OCI-LY1 (cell line): ENCODE measurements around the gene NUP37.

Source experiments
- H2AFZ ChIP-seq: fragments of 200-600 bp; sonication (generic), shearing (Covaris generic); 2 replicates; pipeline ENCODE4 v1.6.0; 2014; ENCODE audit warnings: antibody characterized with exemption, mild to moderate bottlenecking, low read length
- H3F3A ChIP-seq: fragments of 200-600 bp; sonication (generic), shearing (Covaris generic); 2 replicates; pipeline ENCODE4 v1.6.0; 2014; ENCODE audit warnings: mild to moderate bottlenecking, antibody characterized with exemption, low read length, moderate library complexity; ENCODE audit not compliant: insufficient read depth
- H3K27ac ChIP-seq: fragments of 200-600 bp; sonication (generic); 2 replicates; pipeline ENCODE4 v1.5.1; 2014; ENCODE audit warnings: low read length, mixed run types, mild to moderate bottlenecking, low read depth; ENCODE audit not compliant: poor library complexity, severe bottlenecking
- H3K27me3 ChIP-seq: fragments of 200-600 bp; sonication (generic); 2 replicates; pipeline ENCODE4 v1.6.0; 2014; ENCODE audit warnings: antibody characterized with exemption, mild to moderate bottlenecking, low read length, moderate library complexity; ENCODE audit not compliant: insufficient read depth
- H3K36me3 ChIP-seq: fragments of 200-600 bp; sonication (generic); 2 replicates; pipeline ENCODE4 v1.6.1; 2014; ENCODE audit warnings: mild to moderate bottlenecking, antibody characterized with exemption, low read length, moderate library complexity, mixed read lengths; ENCODE audit not compliant: insufficient read depth
- H3K4me1 ChIP-seq: fragments of 200-600 bp; sonication (generic); 2 replicates; pipeline ENCODE4 v1.5.1; 2014; ENCODE audit warnings: mild to moderate bottlenecking, low read length, moderate library complexity; ENCODE audit not compliant: insufficient read depth, severe bottlenecking
- H3K4me2 ChIP-seq: fragments of 200-600 bp; sonication (generic), shearing (Covaris generic); 2 replicates; pipeline ENCODE4 v1.6.1; 2014; ENCODE audit warnings: low read length
- H3K4me3 ChIP-seq: fragments of 200-600 bp; sonication (generic); 2 replicates; pipeline ENCODE4 v1.5.1; 2014; ENCODE audit warnings: low read length, low read depth, mild to moderate bottlenecking, mixed read lengths; ENCODE audit not compliant: poor library complexity, severe bottlenecking
- H3K79me2 ChIP-seq: fragments of 200-600 bp; shearing (Covaris generic); 2 replicates; pipeline ENCODE4 v1.6.1; 2016; ENCODE audit warnings: mixed run types, low read length, mixed read lengths; ENCODE audit not compliant: insufficient read depth
- H3K9ac ChIP-seq: fragments of 200-600 bp; sonication (generic), shearing (Covaris generic); 2 replicates; pipeline ENCODE4 v1.6.1; 2014; ENCODE audit warnings: mild to moderate bottlenecking, low read length, mixed read lengths
- H3K9me2 ChIP-seq: fragments of 200-600 bp; sonication (generic), shearing (Covaris generic); 2 replicates; pipeline ENCODE4 v1.6.1; 2014; ENCODE audit warnings: low read depth, mild to moderate bottlenecking, low read length, mixed read lengths
- H3K9me3 ChIP-seq: fragments of 200-600 bp; shearing (Covaris generic); 2 replicates; pipeline ENCODE4 v1.6.1; 2014; ENCODE audit warnings: low read length, mixed read lengths
- H4K20me1 ChIP-seq: fragments of 200-600 bp; sonication (generic), shearing (Covaris generic); 2 replicates; pipeline ENCODE4 v1.6.0; 2016; ENCODE audit warnings: mild to moderate bottlenecking, low read length; ENCODE audit not compliant: insufficient read depth
- EZH2 ChIP-seq: fragments of 200-600 bp; sonication (generic), shearing (Covaris generic); IDR thresholded peaks from 2 replicates; pipeline ENCODE4 v1.8.0; 2017; ENCODE audit warnings: borderline replicate concordance, mixed run types, mild to moderate bottlenecking, antibody characterized with exemption, low read length, moderate library complexity, mixed read lengths
- TF ChIP-seq, protein P1 (sequence below): fragments of 200-600 bp; sonication (generic), shearing (Covaris generic); IDR thresholded peaks from 2 replicates; pipeline ENCODE4 v1.5.1; 2017; ENCODE audit warnings: mild to moderate bottlenecking, antibody characterized with exemption, low read length, moderate library complexity, mixed read lengths

Gene NUP37

DNA sequence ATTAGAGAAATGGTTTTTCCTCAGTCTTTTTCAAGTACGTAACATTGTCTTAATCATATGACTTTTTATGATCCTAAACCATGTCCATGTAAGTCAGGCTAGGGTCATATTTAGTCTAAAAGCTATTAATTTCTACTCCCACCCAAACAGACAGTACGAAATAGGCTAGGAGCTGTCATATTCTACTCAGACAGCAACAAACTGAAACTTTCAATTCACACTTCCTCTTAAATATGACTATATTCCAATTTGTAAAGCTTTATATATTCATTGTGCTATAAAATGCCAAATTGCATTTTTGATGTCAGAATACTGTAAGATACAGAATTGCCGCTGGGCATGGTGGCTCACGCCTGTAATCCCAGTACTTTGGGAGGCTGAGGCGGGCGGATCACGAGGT lies 3.5 kb downstream of the NUP37 start:
- H3K36me3 ChIP-seq, result peaks cover 70% of the 10 kb centered on the region
- TF ChIP-seq EZH2, result no peak
- TF ChIP-seq, protein P1, sequence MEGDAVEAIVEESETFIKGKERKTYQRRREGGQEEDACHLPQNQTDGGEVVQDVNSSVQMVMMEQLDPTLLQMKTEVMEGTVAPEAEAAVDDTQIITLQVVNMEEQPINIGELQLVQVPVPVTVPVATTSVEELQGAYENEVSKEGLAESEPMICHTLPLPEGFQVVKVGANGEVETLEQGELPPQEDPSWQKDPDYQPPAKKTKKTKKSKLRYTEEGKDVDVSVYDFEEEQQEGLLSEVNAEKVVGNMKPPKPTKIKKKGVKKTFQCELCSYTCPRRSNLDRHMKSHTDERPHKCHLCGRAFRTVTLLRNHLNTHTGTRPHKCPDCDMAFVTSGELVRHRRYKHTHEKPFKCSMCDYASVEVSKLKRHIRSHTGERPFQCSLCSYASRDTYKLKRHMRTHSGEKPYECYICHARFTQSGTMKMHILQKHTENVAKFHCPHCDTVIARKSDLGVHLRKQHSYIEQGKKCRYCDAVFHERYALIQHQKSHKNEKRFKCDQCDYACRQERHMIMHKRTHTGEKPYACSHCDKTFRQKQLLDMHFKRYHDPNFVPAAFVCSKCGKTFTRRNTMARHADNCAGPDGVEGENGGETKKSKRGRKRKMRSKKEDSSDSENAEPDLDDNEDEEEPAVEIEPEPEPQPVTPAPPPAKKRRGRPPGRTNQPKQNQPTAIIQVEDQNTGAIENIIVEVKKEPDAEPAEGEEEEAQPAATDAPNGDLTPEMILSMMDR, result no peak

DNA sequence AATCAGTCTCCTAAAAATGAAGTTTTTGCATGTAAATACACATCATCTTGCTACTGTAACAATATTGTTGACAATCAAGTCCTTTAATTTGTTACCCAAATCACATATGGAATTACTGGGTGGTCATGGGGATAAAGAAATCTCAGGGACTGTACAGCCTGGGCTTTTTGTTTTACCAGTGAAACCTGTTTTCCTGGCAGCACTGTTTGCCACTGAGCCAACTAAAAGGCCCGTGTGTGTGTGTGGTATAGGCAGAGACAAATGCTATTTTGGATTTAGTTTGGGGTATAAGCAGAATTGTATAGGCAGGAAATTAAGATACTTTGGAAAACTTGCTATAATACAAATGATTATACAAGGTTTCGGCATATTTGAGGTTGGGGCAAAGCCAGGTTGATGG lies 5.7 kb downstream of the NUP37 start:
- TF ChIP-seq, protein P1, result no peak
- TF ChIP-seq EZH2, result no peak
- Histone ChIP-seq H4K20me1 (no peaks in the 10 kb centered on the region), H3K4me1 (peaks cover 7% of the 10 kb centered on the region), H3K36me3 (peaks cover 91% of the 10 kb centered on the region), H3K9ac (no peak overlapping the region), H3K27ac (no peak overlapping the region), H3K9me2 (no peaks in the 10 kb centered on the region), H3K79me2 (peaks cover 3% of the 10 kb centered on the region; the same call in 1 of the 2 replicates), H3K9me3 (no peaks in the 10 kb centered on the region), H2AFZ (no peak overlapping the region), H3K4me2 (no peak overlapping the region), H3K27me3 (no peaks in the 10 kb centered on the region), H3F3A (no peaks in the 10 kb centered on the region), H3K4me3 (no peak overlapping the region)

More for the DNA sequence above, 3.5 kb downstream of the NUP37 start:
- Histone ChIP-seq H3K9me3 (no peaks in the 10 kb centered on the region), H3K27ac (no peak overlapping the region), H3K4me3 (no peak overlapping the region), H4K20me1 (no peaks in the 10 kb centered on the region), H3K4me2 (no peak overlapping the region), H3F3A (no peaks in the 10 kb centered on the region), H3K27me3 (no peaks in the 10 kb centered on the region), H3K9ac (no peak overlapping the region), H3K79me2 (peaks cover 19% of the 10 kb centered on the region), H3K9me2 (no peaks in the 10 kb centered on the region), H2AFZ (no peak overlapping the region), H3K4me1 (peaks cover 15% of the 10 kb centered on the region)

DNA sequence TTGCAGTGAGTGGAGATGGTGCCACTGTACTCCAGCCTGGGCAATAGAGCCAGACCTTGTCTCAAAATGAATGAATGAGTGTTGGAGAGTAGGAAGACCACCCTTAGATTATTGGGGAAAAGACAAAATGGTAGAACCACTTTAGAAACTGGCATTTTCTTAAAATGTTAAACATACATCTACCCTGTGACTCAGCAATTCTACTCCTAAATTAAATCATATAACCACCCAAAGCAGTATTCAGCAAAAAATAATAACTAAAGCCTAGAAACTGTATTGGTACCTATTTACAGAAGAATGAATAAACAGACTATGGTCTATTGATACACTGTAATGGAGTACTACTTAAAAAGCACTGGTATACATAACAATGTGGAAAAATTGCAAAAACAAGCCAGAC lies 9.1 kb downstream of the NUP37 start:
- no peak overlapping the region for H3K27ac ChIP-seq
- H3K4me3 ChIP-seq, result no peak overlapping the region
- no peaks in the 10 kb centered on the region for H3F3A ChIP-seq
- no peaks in the 10 kb centered on the region for H3K79me2 ChIP-seq
- TF ChIP-seq, protein P1, result no peak
- no peak for TF ChIP-seq EZH2
- no peak overlapping the region for H3K9ac ChIP-seq
- H3K9me3 ChIP-seq, result peaks cover 5% of the 10 kb centered on the region
- H3K4me2 ChIP-seq, result no peak overlapping the region
- no peak overlapping the region for H2AFZ ChIP-seq
- no peaks in the 10 kb centered on the region for H4K20me1 ChIP-seq
- H3K9me2 ChIP-seq, result no peaks in the 10 kb centered on the region
- no peaks in the 10 kb centered on the region for H3K4me1 ChIP-seq
- H3K27me3 ChIP-seq, result no peaks in the 10 kb centered on the region
- H3K36me3 ChIP-seq, result peaks cover 97% of the 10 kb centered on the region
